SK-N-SH treated with all-trans-retinoic acid at 6 μM for 48 hours (cell line): ENCODE results near the gene NID1.
A peak's percentile ranks its signal among the peaks of the same experiment; 100 is the strongest.

Experiments
- ATAC-seq: fragments of 200-7000 bp; cut with Tn5 transposase; 3 replicates; pipeline ENCODE4 v1.9.1; 2020; ENCODE audit warnings: mild to moderate bottlenecking, moderate library complexity
- ARNTL ChIP-seq: fragments of 450-650 bp; formaldehyde crosslinking; IDR thresholded peaks from 2 replicates; pipeline ENCODE4 v1.5.0; 2020; ENCODE audit warnings: low read depth, mild to moderate bottlenecking, moderate library complexity, borderline replicate concordance
- BACH2 ChIP-seq: fragments of 250-450 bp; sonication (Bioruptor Pico); IDR thresholded peaks from 2 replicates; pipeline ENCODE4 v1.9.0; 2021; ENCODE audit warnings: mild to moderate bottlenecking, borderline replicate concordance
- CREB5 ChIP-seq: fragments of 250-450 bp; sonication (Bioruptor Pico); IDR thresholded peaks from 2 replicates; pipeline ENCODE4 v1.5.1; 2020; ENCODE audit warnings: low read depth, mild to moderate bottlenecking, moderate library complexity
- CSRNP3 ChIP-seq: fragments of 250-450 bp; sonication (Bioruptor Pico); IDR thresholded peaks from 2 replicates; pipeline ENCODE4 v1.5.1; 2021; ENCODE audit warnings: mild to moderate bottlenecking, moderate library complexity
- ESRRG ChIP-seq: fragments of 250-450 bp; sonication (Bioruptor Pico); IDR thresholded peaks from 2 replicates; pipeline ENCODE4 v1.6.1; 2021; ENCODE audit warnings: mild to moderate bottlenecking
- GLIS3 ChIP-seq: fragments of 250-450 bp; sonication (Bioruptor Pico); IDR thresholded peaks from 2 replicates; pipeline ENCODE4 v1.5.0; 2020; ENCODE audit warnings: mild to moderate bottlenecking, moderate library complexity
- ISL1 ChIP-seq: fragments of 250-450 bp; sonication (Bioruptor Pico); IDR thresholded peaks from 2 replicates; pipeline ENCODE4 v2.1.2; 2022; ENCODE audit warnings: mild to moderate bottlenecking, moderate library complexity
- PATZ1 ChIP-seq: fragments of 250-450 bp; sonication (Bioruptor Pico); IDR thresholded peaks from 2 replicates; pipeline ENCODE4 v1.8.0; 2020; ENCODE audit warnings: mild to moderate bottlenecking, moderate library complexity, borderline replicate concordance
- POU6F1 ChIP-seq: fragments of 250-450 bp; sonication (Bioruptor Pico); IDR thresholded peaks from 2 replicates; pipeline ENCODE4 v1.8.0; 2021; ENCODE audit warnings: low read depth, mild to moderate bottlenecking, moderate library complexity, borderline replicate concordance
- RARB ChIP-seq: fragments of 250-450 bp; sonication (Bioruptor Pico); IDR thresholded peaks from 2 replicates; pipeline ENCODE4 v1.8.0; 2021; ENCODE audit warnings: mild to moderate bottlenecking, moderate library complexity
- SNAI2 ChIP-seq: fragments of 250-450 bp; sonication (Bioruptor Pico); IDR thresholded peaks from 2 replicates; pipeline ENCODE4 v1.5.0; 2020; ENCODE audit warnings: mild to moderate bottlenecking, moderate library complexity
- TCF4 ChIP-seq: fragments of 250-450 bp; sonication (Bioruptor Pico); IDR thresholded peaks from 2 replicates; pipeline ENCODE4 v1.8.0; 2021; ENCODE audit warnings: mild to moderate bottlenecking, moderate library complexity, borderline replicate concordance
- TOX ChIP-seq: fragments of 250-450 bp; sonication (Bioruptor Pico); IDR thresholded peaks from 2 replicates; pipeline ENCODE4 v1.8.0; 2021; ENCODE audit warnings: mild to moderate bottlenecking, moderate library complexity, borderline replicate concordance
- TSHZ2 ChIP-seq: fragments of 250-450 bp; sonication (Bioruptor Pico); IDR thresholded peaks from 2 replicates; pipeline ENCODE4 v1.5.0; 2020; ENCODE audit warnings: mild to moderate bottlenecking, moderate library complexity
- ZC3H10 ChIP-seq: fragments of 250-450 bp; sonication (Bioruptor Pico); IDR thresholded peaks from 2 replicates; pipeline ENCODE4 v1.5.1; 2021; ENCODE audit warnings: mild to moderate bottlenecking, moderate library complexity
- ZFP3 ChIP-seq: fragments of 250-450 bp; sonication (Bioruptor Pico); IDR thresholded peaks from 2 replicates; pipeline ENCODE4 v1.5.0; 2020; ENCODE audit warnings: mild to moderate bottlenecking, moderate library complexity
- ZFP30 ChIP-seq: fragments of 450-650 bp; formaldehyde crosslinking; IDR thresholded peaks from 2 replicates; pipeline ENCODE4 v1.5.0; 2022; ENCODE audit warnings: mild to moderate bottlenecking, moderate library complexity
- ZNF70 ChIP-seq: fragments of 450-650 bp; formaldehyde crosslinking; IDR thresholded peaks from 2 replicates; pipeline ENCODE4 v1.5.0; 2020; ENCODE audit warnings: mild to moderate bottlenecking, moderate library complexity
- ZNF8 ChIP-seq: fragments of 450-650 bp; formaldehyde crosslinking; IDR thresholded peaks from 2 replicates; pipeline ENCODE4 v1.5.0; 2020; ENCODE audit warnings: mild to moderate bottlenecking, moderate library complexity

Gene NID1

GRCh38 chr1:235990330-235990795, 74.5 kb downstream of the NID1 start:
- TF ChIP-seq PATZ1 (CRISPR knock-in tag) (no peak), POU6F1 (CRISPR knock-in tag) (no peak), ZFP30 (CRISPR knock-in tag) (no peak), ISL1 (no peak), ZFP3 (CRISPR knock-in tag) (no peak), TSHZ2 (CRISPR knock-in tag) (no peak), ZC3H10 (CRISPR knock-in tag) (no peak), RARB (CRISPR knock-in tag) (no peak), CSRNP3 (CRISPR knock-in tag) (no peak), ZNF8 (CRISPR knock-in tag) (no peak), ZNF70 (CRISPR knock-in tag) (no peak), BACH2 (CRISPR knock-in tag) (no peak), ESRRG (CRISPR knock-in tag) (no peak), TOX (CRISPR knock-in tag) (no peak), ARNTL (CRISPR knock-in tag) (no peak), CREB5 (CRISPR knock-in tag) (no peak)
- peak; percentile 31; the same call in 1 of the 3 replicates for ATAC-seq

- TF ChIP-seq TCF4 (CRISPR knock-in tag) (no peak), SNAI2 (CRISPR knock-in tag) (no peak), CREB5 (CRISPR knock-in tag) (no peak), RARB (CRISPR knock-in tag) (no peak), ZFP30 (CRISPR knock-in tag) (no peak), TSHZ2 (CRISPR knock-in tag) (no peak), GLIS3 (no peak), ZFP3 (CRISPR knock-in tag) (no peak)
- ATAC-seq, result no peak
Measured at GRCh38 chr1:235989105-235989504, 75.8 kb downstream of the NID1 start.
